Prostate gland (tissue), 2 donors: ENCODE results near the gene GUCY2F.

Experiments
- POLR2A ChIP-seq: fragments of 450-650 bp; IDR thresholded peaks from one replicate; pipeline ENCODE4 v1.6.1; 2016; ENCODE audit warnings: antibody characterized with exemption, mild to moderate bottlenecking
- POLR2AphosphoS5 ChIP-seq: sonication (generic); formaldehyde crosslinking; IDR thresholded peaks from one replicate; pipeline ENCODE4 v1.6.1; 2017; ENCODE audit warnings: antibody characterized with exemption
- TF ChIP-seq, protein P1 (sequence below), 4 experiments: fragments of 200-600 bp in 2 of 4; fragments of 450-650 bp in 2 of 4; sonication (generic) in 2 of 4; IDR thresholded peaks; 1 replicate in 3 of 4; 2 replicates in 1 of 4; pipeline ENCODE4 v1.5.1; 2016 to 2019; ENCODE audit warnings: antibody characterized with exemption in 4 of 4, mild to moderate bottlenecking in 2 of 4, moderate library complexity in 2 of 4

DNA sequence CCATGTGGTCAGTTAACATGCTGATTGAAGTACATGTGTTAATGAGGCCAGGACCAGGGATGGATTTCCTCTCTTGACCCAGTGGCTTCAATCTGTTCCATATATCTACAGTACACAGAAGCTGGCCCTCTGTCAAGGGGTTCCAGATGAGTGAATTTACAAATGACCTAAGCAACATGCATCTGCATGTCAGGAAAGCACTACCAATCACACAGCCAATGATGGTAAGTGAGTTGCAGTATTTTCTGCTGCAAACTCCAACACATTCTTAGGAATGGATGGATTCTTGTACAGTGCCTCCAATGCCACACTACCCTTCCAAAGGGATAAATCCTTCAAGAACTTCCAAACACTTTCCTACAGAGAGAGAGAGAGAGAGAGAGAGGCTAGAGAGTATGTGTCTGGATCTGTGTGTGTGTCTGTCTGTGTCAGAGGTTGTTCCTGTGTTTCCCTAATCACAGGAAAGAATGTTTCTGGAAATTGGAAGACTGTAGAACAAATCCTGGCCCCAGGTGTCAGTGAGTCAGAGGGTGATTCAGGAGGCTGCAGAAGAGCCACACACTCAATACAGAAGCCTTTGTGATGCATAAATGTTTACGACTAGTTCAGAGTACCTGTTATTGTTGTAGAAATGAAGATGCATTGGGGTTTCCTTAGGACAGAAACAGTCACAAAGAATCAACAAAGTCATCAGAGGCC lies 107.5 kb downstream of the GUCY2F start:
- TF ChIP-seq, protein P1, sequence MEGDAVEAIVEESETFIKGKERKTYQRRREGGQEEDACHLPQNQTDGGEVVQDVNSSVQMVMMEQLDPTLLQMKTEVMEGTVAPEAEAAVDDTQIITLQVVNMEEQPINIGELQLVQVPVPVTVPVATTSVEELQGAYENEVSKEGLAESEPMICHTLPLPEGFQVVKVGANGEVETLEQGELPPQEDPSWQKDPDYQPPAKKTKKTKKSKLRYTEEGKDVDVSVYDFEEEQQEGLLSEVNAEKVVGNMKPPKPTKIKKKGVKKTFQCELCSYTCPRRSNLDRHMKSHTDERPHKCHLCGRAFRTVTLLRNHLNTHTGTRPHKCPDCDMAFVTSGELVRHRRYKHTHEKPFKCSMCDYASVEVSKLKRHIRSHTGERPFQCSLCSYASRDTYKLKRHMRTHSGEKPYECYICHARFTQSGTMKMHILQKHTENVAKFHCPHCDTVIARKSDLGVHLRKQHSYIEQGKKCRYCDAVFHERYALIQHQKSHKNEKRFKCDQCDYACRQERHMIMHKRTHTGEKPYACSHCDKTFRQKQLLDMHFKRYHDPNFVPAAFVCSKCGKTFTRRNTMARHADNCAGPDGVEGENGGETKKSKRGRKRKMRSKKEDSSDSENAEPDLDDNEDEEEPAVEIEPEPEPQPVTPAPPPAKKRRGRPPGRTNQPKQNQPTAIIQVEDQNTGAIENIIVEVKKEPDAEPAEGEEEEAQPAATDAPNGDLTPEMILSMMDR (IDR thresholded peaks at IDR 0.05), result no peak
- no peak for TF ChIP-seq POLR2AphosphoS5
- TF ChIP-seq POLR2A, result no peak
